Gastroesophageal sphincter (tissue), 4 donors: ENCODE measurements around the gene LFNG. TPM values are rescaled to one million over a fixed set of nuclear protein-coding genes. Genes with fewer than 3 reads are reported as not detected.

ENCODE experiments used
- ATAC-seq: fragments of 150-250 bp; one replicate; pipeline ENCODE4 v1.9.1; 2016; ENCODE audit warnings: mild to moderate bottlenecking, moderate library complexity
- H3K27ac ChIP-seq, 4 donors: fragments of 200-600 bp; sonication (generic) in 3 of 4; 1 replicate in 3 of 4; 2 replicates in 1 of 4; pipeline ENCODE4 v1.5.1; 2016 to 2019
- H3K27me3 ChIP-seq: fragments of 200-600 bp; sonication (generic); one replicate; pipeline ENCODE4 v1.5.1; 2019
- H3K36me3 ChIP-seq, 2 donors: fragments of 200-600 bp; sonication (generic); one replicate each; pipeline ENCODE4 v1.5.1; 2019; ENCODE audit warnings: control low read depth in 1 of 2
- H3K4me1 ChIP-seq, 3 donors: fragments of 200-600 bp; sonication (generic); 1 replicate in 2 of 3; 2 replicates in 1 of 3; pipeline ENCODE4 v1.5.1; 2016 to 2019; ENCODE audit warnings: control low read depth in 2 of 3
- H3K4me3 ChIP-seq, 2 donors: fragments of 200-600 bp; sonication (generic); one replicate each; pipeline ENCODE4 v1.5.1; 2019; ENCODE audit warnings: mild to moderate bottlenecking in 1 of 2, moderate library complexity in 1 of 2
- H3K9me3 ChIP-seq, 3 donors: fragments of 200-600 bp; sonication (generic); one replicate each; pipeline ENCODE4 v1.5.1; 2017 to 2019; ENCODE audit warnings: control low read depth in 2 of 3
- EP300 ChIP-seq: sonication (generic); formaldehyde crosslinking; IDR thresholded peaks from one replicate; pipeline ENCODE4 v1.6.1; 2017; ENCODE audit warnings: antibody characterized with exemption, mild to moderate bottlenecking
- POLR2A ChIP-seq, 2 donors: fragments of 450-650 bp; IDR thresholded peaks; one replicate each; pipeline ENCODE4 v1.6.1; 2017; ENCODE audit warnings: antibody characterized with exemption in 2 of 2, mild to moderate bottlenecking in 2 of 2, moderate library complexity in 1 of 2
- POLR2AphosphoS5 ChIP-seq: sonication (generic); formaldehyde crosslinking; IDR thresholded peaks from one replicate; pipeline ENCODE4 v1.6.1; 2017; ENCODE audit warnings: antibody characterized with exemption
- WGBS, 2 donors: methylation state at CpG; one replicate each; pipeline ENCODE4 v1.1.5; 2018; ENCODE audit warnings: low coverage in 1 of 2; 5-methylcytosine and 5-hydroxymethylcytosine counted together
- total RNA-seq, 4 donors: library from RNA; depleted of rRNA; stranded (reverse); fragments of >200 nt; gene quantifications; one replicate each; pipeline ENCODE4 v1.1.0, GENCODE V29; 2016
- TF ChIP-seq, protein P1 (sequence below), 4 experiments: fragments of 200-600 bp in 2 of 4; fragments of 450-650 bp in 2 of 4; sonication (generic) in 1 of 4; IDR thresholded peaks; one replicate each; pipeline ENCODE4 v1.5.1; 2017 to 2019; ENCODE audit warnings: antibody characterized with exemption in 4 of 4, mild to moderate bottlenecking in 2 of 4, moderate library complexity in 2 of 4

LFNG gene
- total RNA-seq, 4 donors from 2014 or later = 4.4 to 9.8 (median 8.4) TPM

DNA sequence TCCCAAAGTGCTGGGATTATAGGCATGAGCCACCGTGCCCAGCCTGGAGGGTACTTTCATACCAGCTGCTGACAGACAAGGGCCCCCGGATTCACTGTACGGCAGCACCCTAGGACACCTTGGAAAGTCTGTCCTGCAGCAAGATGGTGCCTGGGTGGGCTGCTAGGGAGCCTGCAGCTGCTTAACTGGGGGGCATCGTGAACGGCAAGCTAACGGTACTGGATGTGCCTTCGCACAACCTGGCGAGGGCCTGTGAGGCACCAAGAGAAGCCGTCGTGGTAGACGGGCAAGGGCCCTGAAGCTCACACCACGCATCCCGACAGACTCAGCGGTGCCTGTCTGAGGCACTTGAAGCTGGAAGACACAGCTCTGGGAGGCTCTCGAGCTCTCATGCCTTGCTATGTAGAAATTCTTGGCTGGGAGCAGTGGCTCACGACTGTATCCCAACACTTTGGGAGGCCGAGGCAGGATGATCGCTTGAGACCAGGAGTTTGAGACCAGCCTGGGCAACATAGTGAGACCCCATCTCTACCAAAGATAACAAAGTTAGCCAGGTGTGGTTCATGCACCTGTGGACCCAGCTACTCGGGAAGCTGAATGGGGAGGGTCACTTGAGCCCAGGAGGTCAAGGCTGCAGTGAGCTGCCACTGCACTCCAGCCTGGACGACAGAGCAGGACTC lies 26.3 kb downstream of the LFNG start:
- Histone ChIP-seq H3K27ac (no peak overlapping the region), H3K27me3 (no peaks in the 10 kb centered on the region), H3K36me3 (peaks cover 0 to 99% of the 10 kb centered on the region in 2 donors), H3K9me3 (no peaks in the 10 kb centered on the region), H3K4me1 (no peaks in the 10 kb centered on the region), H3K4me3 (no peak overlapping the region)
- TF ChIP-seq, protein P1, sequence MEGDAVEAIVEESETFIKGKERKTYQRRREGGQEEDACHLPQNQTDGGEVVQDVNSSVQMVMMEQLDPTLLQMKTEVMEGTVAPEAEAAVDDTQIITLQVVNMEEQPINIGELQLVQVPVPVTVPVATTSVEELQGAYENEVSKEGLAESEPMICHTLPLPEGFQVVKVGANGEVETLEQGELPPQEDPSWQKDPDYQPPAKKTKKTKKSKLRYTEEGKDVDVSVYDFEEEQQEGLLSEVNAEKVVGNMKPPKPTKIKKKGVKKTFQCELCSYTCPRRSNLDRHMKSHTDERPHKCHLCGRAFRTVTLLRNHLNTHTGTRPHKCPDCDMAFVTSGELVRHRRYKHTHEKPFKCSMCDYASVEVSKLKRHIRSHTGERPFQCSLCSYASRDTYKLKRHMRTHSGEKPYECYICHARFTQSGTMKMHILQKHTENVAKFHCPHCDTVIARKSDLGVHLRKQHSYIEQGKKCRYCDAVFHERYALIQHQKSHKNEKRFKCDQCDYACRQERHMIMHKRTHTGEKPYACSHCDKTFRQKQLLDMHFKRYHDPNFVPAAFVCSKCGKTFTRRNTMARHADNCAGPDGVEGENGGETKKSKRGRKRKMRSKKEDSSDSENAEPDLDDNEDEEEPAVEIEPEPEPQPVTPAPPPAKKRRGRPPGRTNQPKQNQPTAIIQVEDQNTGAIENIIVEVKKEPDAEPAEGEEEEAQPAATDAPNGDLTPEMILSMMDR (IDR thresholded peaks at IDR 0.05) = no peak
- TF ChIP-seq POLR2A (IDR thresholded peaks at IDR 0.05) = no peak
- no peak for TF ChIP-seq EP300
- no peak for TF ChIP-seq POLR2AphosphoS5
- ATAC-seq = no peak
- 94 to 95% methylated on average over 4 to 11 of the region's 20 CpGs for WGBS, 2 donors

DNA sequence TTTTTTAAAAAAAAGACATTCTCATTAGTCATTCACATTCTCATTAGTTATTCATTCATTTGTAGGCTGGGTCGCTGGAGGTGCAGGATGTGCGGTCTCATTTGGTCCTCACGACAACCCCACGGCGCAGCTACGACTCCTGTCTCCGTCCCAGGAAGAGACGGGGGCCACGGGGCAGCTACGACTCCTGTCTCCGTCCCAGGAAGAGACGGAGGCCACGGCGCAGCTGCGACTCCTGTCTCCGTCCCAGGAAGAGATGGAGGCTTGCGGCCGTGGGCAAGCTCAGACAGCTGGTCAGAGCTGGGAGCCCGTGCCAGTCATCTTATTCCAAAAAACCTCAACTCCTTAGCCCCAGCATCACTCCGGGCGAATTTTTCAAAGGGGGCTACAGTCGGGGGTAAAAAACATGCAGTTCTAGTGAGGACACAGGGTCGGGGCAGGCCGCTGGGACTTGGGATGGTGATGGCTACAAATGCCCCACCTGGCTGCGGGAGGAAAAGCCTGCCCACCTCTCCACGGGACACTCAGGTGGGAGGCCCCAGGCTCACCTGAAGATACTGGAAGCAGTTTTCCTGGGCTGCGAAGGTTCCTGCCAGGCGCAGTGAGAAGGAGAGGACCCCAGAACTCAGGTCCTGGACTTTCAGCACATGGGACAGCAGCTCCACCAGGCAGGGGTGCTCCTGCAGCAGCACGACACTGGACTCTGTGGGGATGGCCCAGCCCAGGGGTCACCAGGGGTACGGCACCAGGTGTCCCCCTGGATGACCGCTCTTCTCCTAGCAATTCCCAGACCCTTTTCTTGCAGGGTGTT lies 27.4 kb downstream of the LFNG start:
- Histone ChIP-seq H3K36me3 (peaks cover 0 to 95% of the 10 kb centered on the region in 2 donors), H3K9me3 (no peaks in the 10 kb centered on the region), H3K27ac (no peak overlapping the region), H3K4me3 (no peak overlapping the region), H3K4me1 (no peaks in the 10 kb centered on the region), H3K27me3 (no peaks in the 10 kb centered on the region)
- WGBS, 2 donors = 96 to 100% methylated on average over 1 to 12 of the region's 31 CpGs
- no peak for ATAC-seq
- TF ChIP-seq POLR2A (IDR thresholded peaks at IDR 0.05) = no peak
- TF ChIP-seq EP300 = no peak
- no peak for TF ChIP-seq POLR2AphosphoS5
- TF ChIP-seq, protein P1 (IDR thresholded peaks at IDR 0.05) = no peak

DNA sequence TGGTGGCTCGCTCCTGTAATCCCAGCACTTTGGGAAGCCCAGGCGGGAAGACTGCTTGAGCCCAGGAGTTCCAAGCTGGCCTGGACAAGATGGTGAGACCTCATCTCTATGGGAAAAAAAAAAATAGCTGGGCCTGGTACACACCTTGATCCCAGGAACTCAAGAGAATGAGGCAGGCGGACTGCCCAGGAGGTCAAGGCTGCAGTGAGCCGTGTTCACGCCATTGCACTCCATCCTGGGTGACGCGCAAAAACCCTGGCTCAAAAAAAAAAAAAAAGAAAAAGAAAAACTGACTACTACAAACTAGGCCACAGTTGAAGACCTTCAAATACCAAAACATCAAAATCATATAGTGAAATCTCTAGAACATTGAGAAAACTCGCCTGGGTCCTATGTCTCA lies 31.8 kb downstream of the LFNG start:
- H3K36me3 ChIP-seq = peaks cover 0 to 61% of the 10 kb centered on the region in 2 donors
- ATAC-seq = no peak
- TF ChIP-seq, protein P1 (IDR thresholded peaks at IDR 0.05) = no peak
- H3K27ac ChIP-seq = no peak overlapping the region
- H3K9me3 ChIP-seq = no peaks in the 10 kb centered on the region
- no peak overlapping the region for H3K4me3 ChIP-seq
- H3K27me3 ChIP-seq = no peaks in the 10 kb centered on the region
- 88 to 98% methylated on average over 1 to 5 of the region's 8 CpGs for WGBS, 2 donors
- H3K4me1 ChIP-seq = peaks cover 0 to 36% (median 17%) of the 10 kb centered on the region in 3 donors

DNA sequence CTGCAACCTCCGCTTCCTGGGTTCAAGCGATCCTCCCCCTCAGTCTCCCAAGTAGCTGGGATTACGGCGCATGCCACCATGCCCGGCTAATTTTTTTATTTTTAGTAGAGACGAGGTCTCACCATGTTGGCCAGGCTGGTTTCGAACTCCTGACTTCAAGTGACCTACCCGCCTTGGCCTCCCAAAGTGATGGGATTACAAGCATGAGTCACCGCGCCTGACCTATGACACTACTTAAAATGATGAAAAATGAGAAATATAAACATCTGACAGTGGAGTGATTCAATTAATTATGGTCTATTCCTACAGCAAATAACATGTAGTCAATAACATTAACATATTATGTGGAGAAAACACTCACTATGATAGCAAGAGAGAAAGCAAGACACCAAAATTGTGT lies 33.5 kb downstream of the LFNG start:
- Histone ChIP-seq H3K27me3 (no peaks in the 10 kb centered on the region), H3K9me3 (no peaks in the 10 kb centered on the region), H3K4me3 (no peak overlapping the region), H3K4me1 (peaks cover 0 to 48% (median 19%) of the 10 kb centered on the region in 3 donors), H3K36me3 (peaks cover 0 to 44% of the 10 kb centered on the region in 2 donors), H3K27ac (no peak overlapping the region)
- no peak for TF ChIP-seq EP300
- TF ChIP-seq POLR2AphosphoS5 = no peak
- TF ChIP-seq, protein P1 (IDR thresholded peaks at IDR 0.05) = no peak
- no peak for TF ChIP-seq POLR2A (IDR thresholded peaks at IDR 0.05)
- ATAC-seq = no peak
- 87% methylated on average over 6 of the region's 10 CpGs; no CpG with 5 or more reads in 1 of the 2 donors for WGBS, 2 donors
